ENCODE results near the gene KLHL33.

Gene KLHL33

DNA sequence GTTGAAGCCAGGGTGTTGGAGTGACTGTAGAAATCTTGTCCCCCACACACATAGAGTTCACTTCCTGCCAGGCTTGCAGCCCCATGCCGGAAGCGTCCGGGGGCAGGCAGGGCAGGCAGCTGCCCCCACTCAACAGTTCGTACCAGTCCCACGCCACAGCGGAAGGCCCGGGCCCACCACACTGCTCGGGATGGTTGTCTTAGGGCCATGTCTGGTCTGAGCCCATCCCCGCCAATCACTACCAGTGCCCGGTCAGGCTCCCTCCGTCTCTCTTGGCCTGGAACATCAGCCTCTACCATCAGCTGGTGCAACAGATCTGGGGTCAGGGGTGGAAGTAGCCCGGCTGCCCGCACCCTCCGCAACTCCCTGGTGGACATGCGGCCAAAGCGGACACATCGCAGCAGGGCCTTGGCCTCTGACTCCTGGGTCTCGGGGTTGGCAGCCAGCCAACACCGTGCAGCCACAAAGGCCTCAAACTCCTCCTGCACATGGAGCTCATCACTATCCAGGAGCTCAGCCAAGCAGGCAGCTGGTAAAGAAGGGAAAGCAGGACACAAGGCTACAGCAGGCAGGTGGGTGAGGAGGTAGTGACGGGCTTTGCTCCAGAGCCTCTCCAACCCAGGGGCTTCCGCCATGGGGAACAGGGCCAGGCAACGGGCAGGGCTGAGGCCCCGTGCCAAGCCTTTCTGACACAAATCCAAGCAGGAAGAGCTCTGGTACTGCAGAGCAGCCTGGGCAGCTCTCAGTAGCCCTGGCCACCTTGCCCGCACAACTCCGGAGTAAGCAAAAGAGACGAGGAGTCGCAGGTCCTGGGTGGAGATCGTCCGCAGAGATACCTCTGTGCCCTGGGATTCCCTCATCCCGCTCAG, 5.9 kb downstream of the KLHL33 start:
- TF ChIP-seq, protein P1, sequence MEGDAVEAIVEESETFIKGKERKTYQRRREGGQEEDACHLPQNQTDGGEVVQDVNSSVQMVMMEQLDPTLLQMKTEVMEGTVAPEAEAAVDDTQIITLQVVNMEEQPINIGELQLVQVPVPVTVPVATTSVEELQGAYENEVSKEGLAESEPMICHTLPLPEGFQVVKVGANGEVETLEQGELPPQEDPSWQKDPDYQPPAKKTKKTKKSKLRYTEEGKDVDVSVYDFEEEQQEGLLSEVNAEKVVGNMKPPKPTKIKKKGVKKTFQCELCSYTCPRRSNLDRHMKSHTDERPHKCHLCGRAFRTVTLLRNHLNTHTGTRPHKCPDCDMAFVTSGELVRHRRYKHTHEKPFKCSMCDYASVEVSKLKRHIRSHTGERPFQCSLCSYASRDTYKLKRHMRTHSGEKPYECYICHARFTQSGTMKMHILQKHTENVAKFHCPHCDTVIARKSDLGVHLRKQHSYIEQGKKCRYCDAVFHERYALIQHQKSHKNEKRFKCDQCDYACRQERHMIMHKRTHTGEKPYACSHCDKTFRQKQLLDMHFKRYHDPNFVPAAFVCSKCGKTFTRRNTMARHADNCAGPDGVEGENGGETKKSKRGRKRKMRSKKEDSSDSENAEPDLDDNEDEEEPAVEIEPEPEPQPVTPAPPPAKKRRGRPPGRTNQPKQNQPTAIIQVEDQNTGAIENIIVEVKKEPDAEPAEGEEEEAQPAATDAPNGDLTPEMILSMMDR (IDR thresholded peaks at IDR 0.05), result no peak
- no peak for DNase-seq (ENCODE audit: low spot score)
- no peak overlapping the region for H3K4me3 ChIP-seq
- no peak overlapping the region for H3K27ac ChIP-seq

DNA sequence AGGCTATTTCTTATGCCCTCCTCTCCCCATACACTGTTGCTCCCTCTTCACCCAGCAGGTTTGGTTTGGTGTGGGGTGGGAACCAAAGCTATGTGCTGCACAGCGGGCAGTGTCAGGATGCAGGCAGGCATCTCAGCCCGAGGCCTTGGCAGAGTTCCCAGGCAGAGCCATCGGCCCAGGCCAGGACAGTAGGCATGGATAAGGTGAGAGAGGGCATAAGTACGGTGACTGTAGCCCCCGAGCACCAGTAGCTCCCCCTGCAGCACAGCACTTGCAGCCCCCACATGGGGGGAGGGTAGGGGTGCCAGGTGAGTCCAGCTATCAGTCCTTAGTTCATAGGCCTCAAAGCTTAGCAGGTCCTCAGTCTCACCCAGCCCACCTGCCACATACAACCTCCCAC, 7.2 kb downstream of the KLHL33 start:
- TF ChIP-seq, protein P1 (IDR thresholded peaks at IDR 0.05), result no peak
- Histone ChIP-seq H3K4me3 (no peak overlapping the region), H3K27ac (no peak overlapping the region)
- no peak for DNase-seq (ENCODE audit: low spot score)

DNA sequence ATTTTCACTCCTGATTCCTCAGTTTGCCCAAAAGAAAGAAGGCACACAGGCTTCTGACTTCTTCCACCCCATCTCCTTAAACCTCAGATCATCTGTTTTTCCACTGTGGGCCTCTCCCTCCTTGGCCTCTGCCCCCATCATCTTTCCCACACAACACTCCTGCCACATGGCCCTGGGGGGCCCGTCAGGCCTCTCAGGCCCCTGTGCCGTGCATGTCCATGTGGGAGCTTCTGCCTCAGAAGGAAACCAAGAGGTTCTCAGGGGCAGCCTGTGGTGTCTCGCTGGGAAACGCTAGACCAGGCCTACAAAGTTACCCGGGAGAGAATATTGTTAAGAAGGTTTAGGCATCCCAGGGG, 8.0 kb downstream of the KLHL33 start:
- H3K27ac ChIP-seq, result no peak overlapping the region
- H3K4me3 ChIP-seq, result no peak overlapping the region
- TF ChIP-seq, protein P1 (IDR thresholded peaks at IDR 0.05), result no peak
- no peak for DNase-seq (ENCODE audit: low spot score)

DNA sequence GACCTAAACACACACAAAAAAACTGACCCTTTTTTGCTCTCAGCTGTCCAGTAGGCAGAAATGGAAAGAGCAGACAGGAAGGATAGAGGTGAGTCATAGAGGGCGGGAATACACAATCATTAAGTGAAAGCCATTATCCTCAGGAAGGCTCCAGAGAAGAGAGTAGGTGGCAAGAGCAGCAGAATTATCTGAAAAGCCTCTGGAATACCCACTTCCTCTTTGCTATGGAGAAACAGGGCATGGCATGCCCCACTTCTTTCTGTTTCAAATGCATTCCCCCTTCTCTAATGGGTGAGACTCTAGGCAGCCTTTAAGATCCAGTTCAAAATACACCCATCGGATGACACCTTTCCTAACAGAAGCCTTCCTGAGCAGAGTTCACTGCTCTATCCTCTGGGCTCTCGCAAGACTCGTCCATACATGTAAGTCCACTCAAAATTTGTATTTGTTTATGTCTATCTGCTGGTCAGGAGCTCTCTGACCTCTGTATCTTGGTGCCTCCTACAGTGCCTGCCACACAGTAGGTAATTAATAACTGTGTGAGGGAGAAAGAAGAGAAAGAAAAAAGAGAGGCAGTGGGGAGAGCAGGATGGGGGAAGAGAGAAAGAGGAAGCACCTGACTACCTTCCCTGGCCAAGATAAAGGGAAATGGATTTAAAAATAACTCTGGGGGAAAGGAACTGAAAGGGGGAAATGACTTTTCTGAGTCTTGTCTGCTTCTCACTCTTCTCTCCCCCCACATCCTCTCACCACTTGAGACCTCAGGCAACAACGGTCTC, 8.5 kb downstream of the KLHL33 start:
- TF ChIP-seq, protein P1 (IDR thresholded peaks at IDR 0.05), result no peak
- peak overlapping the region in 1 of 2 donors; percentile 51 for H3K27ac ChIP-seq
- H3K4me3 ChIP-seq, result no peak overlapping the region

DNA sequence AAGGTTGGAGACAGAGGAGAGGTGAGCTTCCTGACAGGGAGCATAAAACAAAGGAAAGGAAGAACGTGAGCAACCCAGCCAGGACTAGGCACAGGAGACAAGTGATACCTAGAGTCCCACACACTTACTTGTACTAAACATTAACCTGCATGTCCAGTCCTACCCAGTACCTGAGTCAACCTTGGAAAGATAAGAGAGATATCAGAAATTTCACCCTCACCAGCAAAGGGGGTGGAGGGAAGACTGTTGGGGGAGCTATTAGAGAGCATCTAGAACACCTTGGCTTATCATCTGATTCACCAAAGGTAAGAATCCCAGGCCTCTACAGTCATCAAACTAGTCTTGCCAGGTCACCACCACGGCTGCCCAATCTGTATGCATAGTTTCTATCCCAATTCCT, 11.1 kb downstream of the KLHL33 start:
- no peak for DNase-seq (ENCODE audit: low spot score)
- H3K4me3 ChIP-seq, result no peak overlapping the region
- TF ChIP-seq, protein P1 (IDR thresholded peaks at IDR 0.05), result no peak
- no peak overlapping the region for H3K27ac ChIP-seq

More for the DNA sequence above, 8.5 kb downstream of the KLHL33 start:
- DNase-seq (ENCODE audit: low spot score), result no peak

DNA sequence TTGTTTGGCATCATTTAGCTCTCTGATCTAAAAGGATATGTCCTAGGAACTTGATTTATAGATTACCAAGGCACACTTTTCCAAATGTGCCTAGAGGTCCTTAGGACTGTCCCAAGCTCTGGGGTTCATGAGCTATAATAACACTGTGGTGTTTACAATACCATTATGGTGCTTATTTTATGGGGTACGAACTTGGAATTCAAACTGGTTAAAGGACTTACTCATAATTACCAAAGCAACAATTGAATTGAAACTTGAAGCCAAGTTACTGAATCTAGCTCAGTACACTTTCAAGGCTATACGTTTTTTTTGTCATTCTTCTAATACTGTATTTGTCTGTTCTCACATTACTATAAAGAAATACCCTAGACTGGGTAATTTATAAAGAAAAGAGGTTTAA, 13.1 kb downstream of the KLHL33 start:
- TF ChIP-seq, protein P1 (IDR thresholded peaks at IDR 0.05), result no peak
- DNase-seq (ENCODE audit: low spot score), result no peak
- no peak overlapping the region for H3K4me3 ChIP-seq
- no peak overlapping the region for H3K27ac ChIP-seq

All from coronary artery (tissue), 2 donors.